PC-9 (cell line): Measurements from ENCODE around the gene TMOD2. TPM values are rescaled to one million over a fixed set of nuclear protein-coding genes. Genes with fewer than 3 reads are reported as not detected.
A peak's percentile ranks its signal among the peaks of the same experiment; 100 is the strongest.

ENCODE experiments used
- BruUV-seq: library from RNA; stranded (reverse); fragments of 400-500 nt; replicated peaks from 2 replicates; lab custom pipeline; 2021; lab: Mats Ljungman, UMichigan
- CTCF ChIA-PET: fragments of 300-600 bp; sonication (Branson Sonifier 250); formaldehyde crosslinking; loops from one replicate; lab custom pipeline; 2022; ENCODE audit warnings: antibody characterized with exemption; lab: Charles Lee
- POLR2A ChIA-PET: fragments of 300-600 bp; sonication (Branson Sonifier 250); formaldehyde crosslinking; loops from one replicate; lab custom pipeline; 2022; ENCODE audit warnings: antibody characterized with exemption; ENCODE audit not compliant: unreplicated experiment; lab: Charles Lee
- DNase-seq, 2 experiments: peaks; one replicate each; pipeline versions ENCODE4 v3.0.0 to v3.0.0-alpha.2; 2015 to 2022; ENCODE audit warnings: mixed read lengths in 1 of 2
- H2AFZ ChIP-seq: fragments of 200-600 bp; sonication (generic); 2 replicates; pipeline ENCODE4 v1.8.1; 2017; ENCODE audit warnings: antibody characterized with exemption
- H3F3A ChIP-seq: fragments of 200-600 bp; sonication (generic); 2 replicates; pipeline ENCODE4 v1.8.1; 2017; ENCODE audit warnings: antibody characterized with exemption, mild to moderate bottlenecking, low read depth; ENCODE audit not compliant: insufficient read depth
- H3K27ac ChIP-seq: fragments of 200-600 bp; sonication (generic); 2 replicates; pipeline ENCODE4 v1.6.1; 2016; ENCODE audit warnings: mixed run types
- H3K27me3 ChIP-seq: fragments of 200-600 bp; sonication (generic); 2 replicates; pipeline ENCODE4 v1.6.1; 2016; ENCODE audit warnings: low read depth, mixed run types; ENCODE audit not compliant: insufficient read depth
- H3K36me3 ChIP-seq: fragments of 200-600 bp; sonication (generic); 2 replicates; pipeline ENCODE4 v1.6.1; 2016; ENCODE audit warnings: low read depth, mixed run types
- H3K4me1 ChIP-seq: fragments of 200-600 bp; sonication (generic); replicated peaks from 2 replicates; pipeline ENCODE4 v1.6.1; 2016; ENCODE audit warnings: mixed run types; ENCODE audit not compliant: insufficient read depth
- H3K4me2 ChIP-seq: fragments of 200-600 bp; sonication (generic); 2 replicates; pipeline ENCODE4 v1.6.1; 2017; ENCODE audit warnings: mixed run types
- H3K4me3 ChIP-seq: fragments of 200-600 bp; sonication (generic); 2 replicates; pipeline ENCODE4 v1.6.1; 2016; ENCODE audit warnings: mixed run types
- H3K79me2 ChIP-seq: fragments of 200-600 bp; sonication (generic); 2 replicates; pipeline ENCODE4 v1.6.1; 2017; ENCODE audit warnings: low read depth, mixed run types
- H3K9me2 ChIP-seq: fragments of 200-600 bp; sonication (generic); 2 replicates; pipeline ENCODE4 v1.8.1; 2017; ENCODE audit warnings: mild to moderate bottlenecking; ENCODE audit not compliant: insufficient read depth
- H3K9me3 ChIP-seq: fragments of 200-600 bp; sonication (generic); 2 replicates; pipeline ENCODE4 v1.8.1; 2016; ENCODE audit warnings: low read depth; ENCODE audit not compliant: insufficient read depth
- H4K20me1 ChIP-seq: fragments of 200-600 bp; sonication (generic); 2 replicates; pipeline ENCODE4 v1.8.1; 2017; ENCODE audit not compliant: insufficient read depth
- EZH2 ChIP-seq: fragments of 200-600 bp; sonication (generic); IDR thresholded peaks from 2 replicates; pipeline ENCODE4 v1.8.0; 2017; ENCODE audit warnings: antibody characterized with exemption, low read depth
- intact Hi-C: fragments of 100-400 bp; cut with micrococcal nuclease; formaldehyde crosslinking; loops from one replicate; pipeline ENCODE4 v1.10.0; 2022; ENCODE audit not compliant: unreplicated experiment
- total RNA-seq: library from RNA; stranded (reverse); gene quantifications from 2 replicates; pipeline ENCODE4 v1.2.3, GENCODE V29; 2021
- TF ChIP-seq, protein P1 (sequence below): fragments of 200-600 bp; sonication (generic); conservative IDR thresholded peaks from 2 replicates; pipeline ENCODE4 v1.6.1; 2017; ENCODE audit warnings: mixed run types, antibody characterized with exemption, mild to moderate bottlenecking, moderate library complexity

Gene TMOD2
- total RNA-seq, 1 experiment from 2014 or later: 4.2 TPM

DNA sequence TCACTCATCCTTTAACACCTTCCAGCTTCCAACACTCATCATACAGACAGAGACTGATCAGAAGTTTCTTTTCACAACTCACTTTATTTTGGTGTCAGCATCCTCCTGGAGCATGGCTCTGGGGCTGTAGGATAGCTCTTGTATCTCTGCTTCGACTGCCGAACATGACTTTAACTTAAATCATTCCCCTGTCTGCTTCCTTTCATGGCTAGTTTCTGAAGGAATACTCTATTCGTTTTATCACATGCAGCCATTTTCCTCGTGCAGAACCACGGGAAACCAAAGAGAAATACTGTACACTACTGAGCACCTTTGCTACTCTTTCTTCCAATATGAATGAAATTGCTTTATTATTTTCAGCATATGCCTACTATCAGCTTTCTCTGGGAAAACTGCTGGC is 2.1 kb upstream of the TMOD2 start:
- Histone ChIP-seq H3K4me1 (no peaks in the 10 kb centered on the region), H3K9me3 (no peaks in the 10 kb centered on the region), H3K36me3 (no peaks in the 10 kb centered on the region), H3K4me2 (no peak overlapping the region), H3F3A (no peaks in the 10 kb centered on the region), H2AFZ (no peak overlapping the region), H3K27me3 (peaks cover 8% of the 10 kb centered on the region; the same call in 1 of the 2 replicates), H3K79me2 (no peaks in the 10 kb centered on the region), H4K20me1 (no peaks in the 10 kb centered on the region), H3K4me3 (no peak overlapping the region), H3K9me2 (no peaks in the 10 kb centered on the region), H3K27ac (no peak overlapping the region)
- ChIA-PET CTCF (no interaction called here), POLR2A (no interaction called here)
- no peak for DNase-seq
- TF ChIP-seq, protein P1, sequence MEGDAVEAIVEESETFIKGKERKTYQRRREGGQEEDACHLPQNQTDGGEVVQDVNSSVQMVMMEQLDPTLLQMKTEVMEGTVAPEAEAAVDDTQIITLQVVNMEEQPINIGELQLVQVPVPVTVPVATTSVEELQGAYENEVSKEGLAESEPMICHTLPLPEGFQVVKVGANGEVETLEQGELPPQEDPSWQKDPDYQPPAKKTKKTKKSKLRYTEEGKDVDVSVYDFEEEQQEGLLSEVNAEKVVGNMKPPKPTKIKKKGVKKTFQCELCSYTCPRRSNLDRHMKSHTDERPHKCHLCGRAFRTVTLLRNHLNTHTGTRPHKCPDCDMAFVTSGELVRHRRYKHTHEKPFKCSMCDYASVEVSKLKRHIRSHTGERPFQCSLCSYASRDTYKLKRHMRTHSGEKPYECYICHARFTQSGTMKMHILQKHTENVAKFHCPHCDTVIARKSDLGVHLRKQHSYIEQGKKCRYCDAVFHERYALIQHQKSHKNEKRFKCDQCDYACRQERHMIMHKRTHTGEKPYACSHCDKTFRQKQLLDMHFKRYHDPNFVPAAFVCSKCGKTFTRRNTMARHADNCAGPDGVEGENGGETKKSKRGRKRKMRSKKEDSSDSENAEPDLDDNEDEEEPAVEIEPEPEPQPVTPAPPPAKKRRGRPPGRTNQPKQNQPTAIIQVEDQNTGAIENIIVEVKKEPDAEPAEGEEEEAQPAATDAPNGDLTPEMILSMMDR: no peak
- no peak for TF ChIP-seq EZH2
- intact Hi-C loops: no loop called here
- BruUV-seq: no TSS peak

DNA sequence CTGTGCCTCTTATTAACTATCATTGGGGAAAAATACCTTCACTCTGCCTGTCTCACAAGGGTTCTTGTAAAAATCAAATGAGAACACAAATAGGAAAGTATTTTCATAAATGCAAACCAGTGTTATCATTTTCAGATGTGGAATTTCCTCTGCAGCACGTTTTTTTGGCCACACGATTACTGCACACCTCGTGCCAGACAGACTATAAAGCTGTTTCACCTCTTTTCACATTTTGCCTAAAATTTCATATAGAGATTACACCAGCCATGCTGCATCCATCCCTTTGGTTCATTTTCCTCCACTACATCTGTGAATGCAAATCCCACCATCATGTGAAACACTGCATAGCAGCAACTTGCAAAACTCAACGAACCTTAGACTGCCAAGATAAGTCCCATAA is 1.2 kb upstream of the TMOD2 start:
- intact Hi-C loops: no loop called here
- Histone ChIP-seq H3F3A (no peaks in the 10 kb centered on the region), H3K9me3 (no peaks in the 10 kb centered on the region), H3K4me1 (no peaks in the 10 kb centered on the region), H3K27ac (no peak overlapping the region), H3K27me3 (peaks cover 8% of the 10 kb centered on the region; the same call in 1 of the 2 replicates), H3K4me2 (no peak overlapping the region), H4K20me1 (no peaks in the 10 kb centered on the region), H3K36me3 (no peaks in the 10 kb centered on the region), H3K79me2 (no peaks in the 10 kb centered on the region), H3K4me3 (no peak overlapping the region), H3K9me2 (no peaks in the 10 kb centered on the region), H2AFZ (no peak overlapping the region)
- POLR2A ChIA-PET: no interaction called here
- no peak for DNase-seq
- TF ChIP-seq, protein P1: no peak
- no TSS peak for BruUV-seq
- CTCF ChIA-PET: no interaction called here

DNA sequence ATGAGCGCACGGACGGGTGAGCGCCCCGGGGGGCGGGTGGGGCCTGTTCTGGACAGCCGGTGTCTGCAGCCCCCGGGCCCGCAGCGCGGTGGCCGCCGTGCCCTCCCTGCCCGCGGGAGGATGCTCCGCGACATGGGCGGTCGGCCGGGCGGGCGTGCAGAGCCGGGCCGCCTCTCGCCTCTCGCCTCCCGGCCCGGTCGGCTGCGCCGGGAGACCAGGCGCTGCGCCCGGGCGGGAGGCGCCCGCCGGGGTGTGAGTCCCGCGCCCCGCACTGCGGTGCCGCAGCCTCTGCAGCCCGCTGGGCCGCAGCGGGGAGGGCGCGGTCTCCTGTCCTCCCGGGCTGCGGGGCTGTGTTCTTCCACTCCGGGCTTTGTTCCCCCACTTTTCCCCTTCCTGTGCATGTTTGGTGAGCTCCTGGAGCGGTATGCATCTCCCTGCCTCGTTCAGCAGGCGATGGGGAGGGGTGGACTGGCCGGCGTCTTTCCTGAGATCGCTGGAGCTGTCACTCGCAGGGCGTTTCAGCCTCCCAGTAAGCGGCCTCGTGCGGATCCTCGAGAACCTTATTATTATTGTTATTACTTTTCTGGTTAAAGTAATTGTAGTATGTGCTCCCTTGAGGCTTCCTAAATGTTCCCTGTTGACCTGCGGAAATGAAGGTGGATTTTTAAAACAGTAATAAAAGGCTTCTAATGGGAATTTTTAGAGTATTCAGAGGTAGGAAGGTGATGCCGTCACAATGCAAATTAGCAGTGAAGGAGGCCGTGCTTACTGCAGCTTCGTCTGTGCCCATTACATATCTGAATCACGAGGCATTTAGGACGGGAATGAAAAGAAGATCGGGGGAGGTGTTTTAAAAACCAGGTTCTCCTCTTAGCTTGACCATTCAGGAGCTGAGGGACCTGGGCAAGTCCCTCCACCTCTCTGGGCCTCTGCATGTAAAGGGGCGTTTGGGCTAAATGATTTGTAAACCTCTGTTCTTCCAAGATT is 593 bp downstream of the TMOD2 start:
- POLR2A ChIA-PET: interaction anchor here (0.5 kb wide), 1 partner anchor 1327 kb away, joined by 5 read pairs; no protein-coding TSS in a partner anchor
- Histone ChIP-seq H3K79me2 (no peaks in the 10 kb centered on the region), H3K27me3 (peaks cover 8% of the 10 kb centered on the region; the same call in 1 of the 2 replicates), H3K36me3 (no peaks in the 10 kb centered on the region), H3K27ac (no peak overlapping the region), H3K9me2 (no peaks in the 10 kb centered on the region), H3K4me2 (peak overlapping the region; percentile 75), H2AFZ (peak overlapping the region; percentile 84), H4K20me1 (no peaks in the 10 kb centered on the region), H3F3A (no peaks in the 10 kb centered on the region), H3K9me3 (no peaks in the 10 kb centered on the region), H3K4me1 (no peaks in the 10 kb centered on the region), H3K4me3 (peak overlapping the region; percentile 62; the same call in 1 of the 2 replicates)
- intact Hi-C loops: no loop called here
- no TSS peak for BruUV-seq
- TF ChIP-seq EZH2: no peak
- TF ChIP-seq, protein P1: no peak
- peak in 1 of 2 experiments; percentile 40 for DNase-seq
- CTCF ChIA-PET: no interaction called here
